ENCODE measurements around the gene WDR83.
A peak's percentile ranks its signal among the peaks of the same experiment; 100 is the strongest.
"Not testable (repeated sequence)": the region's sequence is repeated elsewhere in the genome, so short reads cannot be mapped to it uniquely, and the experiment has no call there.

WDR83 gene, protein sequence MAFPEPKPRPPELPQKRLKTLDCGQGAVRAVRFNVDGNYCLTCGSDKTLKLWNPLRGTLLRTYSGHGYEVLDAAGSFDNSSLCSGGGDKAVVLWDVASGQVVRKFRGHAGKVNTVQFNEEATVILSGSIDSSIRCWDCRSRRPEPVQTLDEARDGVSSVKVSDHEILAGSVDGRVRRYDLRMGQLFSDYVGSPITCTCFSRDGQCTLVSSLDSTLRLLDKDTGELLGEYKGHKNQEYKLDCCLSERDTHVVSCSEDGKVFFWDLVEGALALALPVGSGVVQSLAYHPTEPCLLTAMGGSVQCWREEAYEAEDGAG

DNA sequence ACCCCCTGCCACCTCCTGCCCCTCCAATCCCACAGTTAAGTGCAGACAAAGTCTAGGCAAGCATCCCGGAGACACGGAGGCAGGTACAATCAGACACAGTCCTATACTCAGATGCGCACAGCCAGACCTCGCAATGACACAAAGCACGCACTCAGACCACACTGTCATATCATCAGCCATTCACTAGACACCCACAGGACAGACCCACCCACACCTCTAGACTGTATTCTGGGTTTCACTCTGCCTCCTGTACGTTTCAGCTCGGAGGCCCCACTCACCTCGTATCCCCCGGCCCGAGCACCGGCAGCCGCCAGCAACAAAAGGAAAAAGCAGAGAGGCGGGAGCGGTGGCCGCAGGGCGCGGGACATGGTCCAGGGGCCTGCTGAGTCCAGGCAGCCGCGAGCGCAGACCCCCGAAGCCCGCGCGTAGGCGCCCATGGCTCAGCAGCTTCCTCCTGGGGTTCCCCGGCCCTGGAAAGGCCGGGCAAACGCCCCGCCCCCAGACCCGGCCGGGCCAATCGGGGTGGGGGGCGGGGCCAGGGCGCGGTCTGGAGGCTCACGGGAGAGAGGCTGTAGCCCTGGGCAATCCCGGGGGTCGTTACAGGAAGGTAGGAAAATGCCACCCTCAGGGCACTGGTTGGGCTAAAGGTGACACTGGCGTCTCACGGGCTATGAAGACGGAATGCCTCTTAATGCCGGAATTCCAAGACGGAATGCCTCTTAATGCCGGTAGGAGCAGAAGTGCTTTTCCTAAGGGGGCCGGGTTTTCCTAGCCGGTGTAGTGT is at the start of gene WDR83, which contains the start of gene MAN2B1:
TSS of gene WDR83 (plus strand) at position 543 of the 784 bp plus-strand sequence. CDS start 2,984 bp downstream, outside the sequence.
TSS of gene MAN2B1 (minus strand) at position 478 of the 784 bp plus-strand sequence. CDS start at position 437, 41 bp downstream.
- DNase-seq: peak; percentile 30

DNA sequence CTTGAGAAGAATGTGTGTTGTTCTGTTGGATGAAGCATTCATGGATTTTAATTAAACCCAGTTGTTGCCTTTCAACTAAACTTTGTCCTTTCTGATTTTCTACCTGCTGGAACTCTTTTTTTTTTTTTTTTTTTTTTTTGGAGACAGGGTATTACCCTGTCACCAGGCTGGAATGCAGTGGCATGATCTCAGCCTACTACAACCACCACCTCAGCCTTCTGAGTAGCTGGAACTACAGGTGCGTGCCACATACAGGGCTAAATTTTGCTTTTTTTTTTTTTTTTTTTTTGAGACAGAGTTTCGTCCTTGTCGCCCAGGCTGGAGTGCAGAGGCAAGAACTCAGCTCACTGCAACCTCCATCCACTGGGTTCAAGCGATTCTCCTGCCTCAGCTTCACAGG is 49.0 kb upstream of the WDR83 start:
- DNase-seq: no peak

DNA sequence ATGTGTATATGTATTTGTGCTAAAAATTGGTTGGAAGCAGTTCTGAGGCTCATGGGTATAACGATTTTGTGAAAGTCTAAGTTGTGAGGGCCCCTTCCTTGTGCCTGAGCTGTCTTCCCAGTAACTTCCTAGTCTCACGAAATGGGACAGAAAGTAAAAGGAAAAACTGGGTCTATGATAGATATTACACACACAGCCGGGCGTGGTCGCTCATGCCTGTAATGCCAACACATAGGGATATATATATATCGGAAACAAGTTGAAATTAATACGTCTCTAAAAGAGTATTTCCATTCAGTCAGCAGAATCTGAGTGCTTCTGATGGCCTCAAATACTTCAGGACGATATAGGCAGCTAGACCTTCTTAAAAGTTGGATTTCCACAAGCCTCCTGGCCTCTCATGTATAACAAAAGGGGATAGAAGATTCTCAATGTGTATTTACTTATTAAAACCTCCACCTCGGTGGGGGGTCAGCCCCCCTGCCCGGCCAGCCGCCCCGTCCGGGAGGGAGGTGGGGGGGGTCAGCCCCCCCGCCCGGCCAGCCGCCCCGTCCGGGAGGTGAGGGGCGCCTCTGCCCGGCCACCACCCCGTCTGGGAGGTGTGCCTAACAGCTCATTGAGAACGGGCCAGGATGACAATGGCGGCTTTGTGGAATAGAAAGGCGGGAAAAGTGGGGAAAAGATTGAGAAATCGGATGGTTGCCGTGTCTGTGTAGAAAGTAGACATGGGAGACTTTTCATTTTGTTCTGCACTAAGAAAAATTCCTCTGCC is 45.2 kb upstream of the WDR83 start:
- not testable (repeated sequence) for DNase-seq

DNA sequence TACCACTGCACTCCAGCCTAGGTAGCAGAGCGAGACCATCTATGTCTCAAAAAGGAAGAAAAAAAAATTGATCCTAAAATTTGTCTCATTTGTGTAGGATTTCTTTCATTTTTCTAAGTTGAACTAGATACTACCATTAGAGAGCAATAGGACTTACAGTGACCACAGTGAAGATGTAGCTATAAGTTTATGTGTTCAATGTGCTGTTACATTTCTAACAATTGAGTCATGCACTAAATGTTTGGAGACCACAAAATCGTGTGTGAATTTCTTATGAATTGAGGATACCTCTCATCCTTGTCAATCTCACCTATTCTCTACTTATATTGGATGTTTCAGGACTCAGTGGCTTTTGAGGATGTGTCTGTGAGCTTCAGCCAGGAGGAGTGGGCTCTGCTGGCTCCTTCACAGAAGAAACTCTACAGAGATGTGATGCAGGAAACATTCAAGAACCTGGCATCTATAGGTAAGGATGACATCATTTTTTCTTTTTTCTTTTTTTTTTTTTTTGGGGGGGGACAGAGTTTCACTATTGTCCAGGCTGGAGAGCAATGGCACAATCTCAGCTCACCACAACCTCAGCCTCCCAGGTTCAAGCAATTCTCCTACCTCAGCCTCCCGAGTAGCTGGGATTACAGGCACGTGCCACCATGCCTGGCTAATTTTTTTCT is 43.1 kb upstream of the WDR83 start:
- no peak for DNase-seq

DNA sequence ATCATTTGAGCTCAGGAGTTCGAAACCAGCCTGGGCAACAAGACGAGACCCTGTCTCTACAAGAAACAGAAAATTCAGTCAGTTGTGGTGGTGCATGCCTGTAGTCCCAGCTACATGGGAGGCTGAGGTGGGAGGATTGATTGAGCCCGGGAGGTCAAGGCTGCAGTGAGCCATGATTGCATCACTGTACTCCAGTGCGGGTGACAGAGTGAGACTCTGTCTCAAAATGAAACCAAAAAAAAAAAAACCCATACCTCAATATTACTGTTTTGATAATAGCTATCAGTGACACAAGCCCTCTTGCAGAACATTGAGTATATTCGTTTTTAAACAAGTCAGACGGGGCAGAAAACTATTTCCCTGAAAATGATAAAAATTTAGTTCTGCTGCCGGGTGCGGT is 39.6 kb upstream of the WDR83 start:
- no peak for DNase-seq

DNA sequence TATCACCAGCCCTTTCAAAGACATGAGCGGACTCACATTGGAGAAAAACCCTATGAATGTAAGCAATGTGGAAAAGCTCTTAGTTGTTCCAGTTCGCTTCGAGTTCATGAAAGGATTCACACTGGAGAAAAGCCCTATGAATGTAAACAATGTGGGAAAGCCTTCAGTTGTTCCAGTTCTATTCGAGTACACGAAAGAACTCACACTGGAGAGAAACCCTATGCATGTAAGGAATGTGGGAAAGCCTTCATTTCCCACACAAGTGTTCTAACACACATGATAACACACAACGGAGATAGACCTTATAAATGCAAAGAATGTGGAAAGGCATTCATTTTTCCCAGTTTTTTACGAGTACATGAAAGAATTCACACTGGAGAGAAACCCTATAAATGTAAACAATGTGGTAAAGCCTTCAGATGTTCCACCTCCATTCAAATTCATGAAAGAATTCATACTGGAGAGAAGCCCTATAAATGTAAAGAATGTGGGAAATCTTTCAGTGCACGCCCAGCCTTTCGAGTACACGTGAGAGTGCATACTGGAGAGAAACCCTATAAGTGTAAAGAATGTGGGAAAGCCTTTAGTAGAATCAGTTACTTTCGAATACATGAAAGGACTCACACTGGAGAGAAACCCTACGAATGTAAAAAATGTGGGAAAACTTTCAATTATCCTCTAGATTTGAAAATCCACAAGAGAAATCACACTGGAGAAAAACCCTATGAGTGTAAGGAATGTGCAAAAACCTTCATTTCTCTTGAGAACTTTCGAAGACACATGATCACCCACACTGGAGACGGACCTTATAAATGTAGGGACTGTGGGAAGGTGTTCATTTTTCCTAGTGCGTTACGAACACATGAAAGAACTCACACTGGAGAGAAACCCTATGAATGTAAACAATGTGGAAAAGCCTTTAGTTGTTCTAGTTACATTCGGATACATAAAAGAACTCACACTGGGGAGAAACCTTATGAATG is 38.3 kb upstream of the WDR83 start:
- DNase-seq: no peak

DNA sequence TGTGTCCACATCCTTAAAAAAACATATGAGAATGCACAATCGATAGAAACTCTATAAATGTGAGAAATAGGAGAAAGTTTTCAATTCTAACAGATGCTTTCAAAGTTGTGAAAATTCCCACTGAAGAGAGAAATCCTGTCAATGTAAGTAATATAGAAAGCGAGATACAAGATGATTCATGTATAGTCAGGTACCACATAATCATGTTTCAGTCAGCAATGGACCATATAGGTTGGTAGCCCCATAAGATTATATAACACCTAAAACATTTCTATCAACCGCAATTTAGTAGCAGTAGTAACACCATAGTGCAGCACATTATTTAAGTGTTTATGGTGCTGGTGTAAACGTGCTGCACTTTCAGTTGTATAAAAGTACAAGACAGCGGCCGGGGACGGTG is 37.4 kb upstream of the WDR83 start:
- no peak for DNase-seq

DNA sequence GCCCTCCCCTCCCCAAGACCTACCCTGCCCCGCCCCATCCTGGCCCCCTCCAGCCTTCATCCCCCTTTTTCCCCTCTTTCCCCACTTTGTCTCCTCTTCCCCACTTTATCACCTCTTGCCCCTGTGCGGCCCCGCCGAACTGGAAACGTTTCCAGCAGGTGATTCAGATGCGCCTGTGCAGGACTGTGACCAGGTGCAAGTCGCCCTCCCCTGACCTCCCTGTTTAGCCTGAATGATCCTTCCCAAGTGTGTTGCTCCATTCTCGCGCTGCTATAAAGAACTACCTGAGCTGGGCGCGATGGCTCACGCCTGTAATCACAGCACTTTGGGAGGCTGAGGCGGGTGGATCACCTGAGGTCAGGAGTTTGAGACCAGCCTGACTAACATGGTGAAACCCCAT is 30.0 kb upstream of the WDR83 start:
- DNase-seq: no peak

DNA sequence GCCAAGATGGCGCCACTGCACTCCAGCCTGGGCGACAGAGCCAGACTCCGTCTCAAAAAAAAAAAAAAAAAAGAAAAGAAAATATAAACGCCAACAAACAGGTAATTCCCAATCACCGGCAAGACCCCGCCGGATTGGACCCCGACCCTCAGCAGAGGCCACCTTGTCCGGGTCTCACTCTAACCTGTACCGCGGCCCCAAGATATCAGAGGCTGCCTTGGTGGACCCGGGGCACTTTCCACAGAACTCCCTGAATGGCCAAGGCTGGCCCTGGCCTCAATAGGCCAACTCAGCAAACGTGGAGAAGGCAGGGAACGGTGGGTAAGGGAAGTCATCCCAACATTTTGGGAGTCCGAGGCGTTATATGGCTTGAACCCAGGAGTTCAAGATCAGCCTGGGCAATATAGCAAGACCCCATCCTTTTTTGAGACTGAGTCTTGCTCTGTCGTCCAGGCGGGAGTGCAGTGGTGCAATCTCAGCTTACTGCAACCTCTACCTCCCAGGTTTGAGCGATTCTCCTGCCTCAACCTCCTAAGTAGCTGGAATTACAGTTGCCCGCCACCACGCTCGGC is 27.9 kb upstream of the WDR83 start:
- DNase-seq: no peak

DNA sequence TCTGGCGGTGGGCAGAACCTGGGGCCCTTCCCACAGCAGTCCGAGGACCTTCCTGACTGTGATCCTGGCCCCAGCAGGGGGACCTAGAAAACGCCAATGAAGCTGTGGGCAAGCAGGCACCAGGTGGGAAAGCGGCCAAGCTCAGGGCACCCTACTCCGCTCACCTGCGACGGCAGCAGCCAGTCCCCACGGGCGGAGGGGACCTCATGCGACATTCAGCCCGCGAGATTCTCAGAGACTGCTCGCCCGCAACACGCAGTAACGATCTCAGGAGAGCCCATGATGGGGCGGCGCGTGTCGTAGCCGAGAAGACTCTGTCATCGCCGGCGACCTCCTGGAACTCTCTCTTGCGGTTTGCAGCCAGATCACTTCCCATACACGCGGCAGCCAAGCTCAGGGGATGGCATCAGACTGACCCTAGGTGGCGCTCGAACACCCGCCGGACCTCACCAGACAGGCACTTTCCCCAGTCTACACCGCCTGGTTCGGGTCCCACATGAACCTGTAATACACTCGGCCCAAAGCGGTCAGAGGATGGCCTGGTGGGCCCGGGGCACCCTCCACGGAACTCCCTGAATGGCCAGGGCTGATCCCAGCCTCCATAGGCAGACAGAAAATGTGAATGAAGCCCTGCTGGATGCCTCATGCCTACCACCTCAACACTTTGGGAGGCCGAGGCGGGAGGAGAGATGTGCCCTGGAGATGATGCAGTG is 26.6 kb upstream of the WDR83 start:
- DNase-seq: no peak

DNA sequence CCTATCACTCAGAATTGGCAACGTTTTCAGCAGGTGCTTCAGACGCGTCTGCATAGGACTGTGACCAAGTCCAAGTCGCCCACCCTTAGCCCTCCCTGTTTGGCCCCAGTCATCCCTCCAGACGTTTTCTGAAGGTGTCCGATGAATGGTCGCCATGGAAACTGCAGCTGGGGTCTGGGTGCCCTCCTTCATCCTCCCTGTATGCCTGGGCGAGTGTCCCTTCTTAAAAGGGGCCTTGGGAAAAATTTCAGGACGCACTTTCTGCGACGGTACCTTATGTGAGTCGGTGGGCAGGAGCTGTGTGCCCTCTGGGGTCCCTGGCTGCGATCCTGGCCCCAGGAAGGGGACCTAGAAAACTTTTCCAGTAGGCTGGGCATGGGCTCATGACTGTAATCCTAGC is 25.2 kb upstream of the WDR83 start:
- DNase-seq: no peak

DNA sequence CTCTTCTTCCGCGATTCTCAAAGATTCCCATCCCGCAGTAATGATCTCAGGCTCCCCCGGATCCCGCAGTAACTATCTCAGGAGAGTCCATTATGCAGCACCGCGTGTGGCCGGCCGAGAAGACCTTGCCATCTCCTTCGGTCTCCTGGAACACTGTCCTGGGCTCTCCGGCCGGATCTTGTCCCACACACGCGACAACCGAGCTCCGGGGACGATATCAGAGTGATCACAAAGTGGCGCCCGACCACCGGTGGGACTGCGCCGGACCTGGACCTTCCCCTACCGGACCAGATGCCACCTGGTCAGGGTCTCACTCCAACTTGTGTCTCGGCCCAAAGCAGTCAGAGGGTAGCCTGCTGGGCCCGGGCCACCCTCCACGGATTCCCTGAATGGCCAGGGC is 24.1 kb upstream of the WDR83 start:
- DNase-seq: no peak

DNA sequence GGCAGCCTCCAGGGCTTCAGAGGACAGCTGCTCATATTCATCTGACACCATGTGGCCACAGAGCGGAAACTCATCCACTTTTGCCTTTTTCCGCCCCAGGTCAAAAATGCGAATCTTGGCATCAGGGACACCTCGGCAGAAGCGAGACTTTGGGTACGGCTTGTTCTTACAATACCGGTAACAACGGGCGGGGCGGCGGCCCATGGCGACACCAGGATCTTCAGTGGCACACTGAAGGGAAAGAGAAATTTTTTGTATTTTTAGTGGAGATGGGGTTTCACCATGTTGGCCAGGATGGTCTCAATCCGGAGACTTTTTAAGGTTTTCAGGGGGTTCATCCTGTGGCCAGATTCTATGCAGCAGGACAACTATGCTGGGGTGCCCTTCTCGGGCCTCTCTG is 22.9 kb upstream of the WDR83 start:
- not testable (repeated sequence) for DNase-seq

DNA sequence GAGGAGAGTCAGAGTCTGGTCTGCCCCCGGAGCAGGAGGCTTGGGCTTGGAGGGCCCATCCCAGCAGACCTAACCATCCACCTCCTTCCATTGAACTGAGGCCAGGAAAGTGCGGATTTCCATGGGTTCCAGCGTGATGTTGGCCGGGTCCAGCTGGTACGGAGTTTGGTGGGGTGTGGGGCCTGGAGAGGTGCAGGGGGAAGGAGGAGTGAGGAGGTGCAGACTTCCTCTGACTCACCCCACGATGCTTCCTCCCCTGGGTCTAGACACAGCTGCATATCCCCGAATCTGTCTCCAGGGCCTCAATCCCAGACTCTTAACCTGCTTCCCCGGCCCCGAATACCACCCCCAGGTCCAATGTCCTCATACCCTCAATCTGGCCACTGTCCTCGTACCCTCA is 20.1 kb upstream of the WDR83 start:
- DNase-seq: no peak

DNA sequence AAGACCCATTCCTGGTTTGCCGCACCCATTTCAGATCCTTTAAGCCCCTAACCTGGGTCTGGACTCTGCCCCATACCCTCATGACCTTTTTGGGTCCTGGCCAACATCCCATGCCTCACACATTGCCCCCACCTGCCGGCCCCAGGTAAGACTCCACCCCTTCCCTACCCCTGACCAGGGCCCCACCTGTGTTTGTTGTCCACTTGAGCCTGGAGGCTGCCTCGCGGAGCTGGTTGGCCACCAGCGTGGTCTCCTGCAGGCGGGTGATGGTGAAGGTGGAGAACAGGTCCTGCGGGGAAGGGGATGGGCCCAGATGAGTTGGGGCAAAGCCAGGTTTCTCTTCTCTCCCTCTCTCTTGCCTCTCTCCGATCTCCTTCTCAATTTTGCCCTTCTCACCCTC is 19.6 kb upstream of the WDR83 start:
- no peak for DNase-seq

DNA sequence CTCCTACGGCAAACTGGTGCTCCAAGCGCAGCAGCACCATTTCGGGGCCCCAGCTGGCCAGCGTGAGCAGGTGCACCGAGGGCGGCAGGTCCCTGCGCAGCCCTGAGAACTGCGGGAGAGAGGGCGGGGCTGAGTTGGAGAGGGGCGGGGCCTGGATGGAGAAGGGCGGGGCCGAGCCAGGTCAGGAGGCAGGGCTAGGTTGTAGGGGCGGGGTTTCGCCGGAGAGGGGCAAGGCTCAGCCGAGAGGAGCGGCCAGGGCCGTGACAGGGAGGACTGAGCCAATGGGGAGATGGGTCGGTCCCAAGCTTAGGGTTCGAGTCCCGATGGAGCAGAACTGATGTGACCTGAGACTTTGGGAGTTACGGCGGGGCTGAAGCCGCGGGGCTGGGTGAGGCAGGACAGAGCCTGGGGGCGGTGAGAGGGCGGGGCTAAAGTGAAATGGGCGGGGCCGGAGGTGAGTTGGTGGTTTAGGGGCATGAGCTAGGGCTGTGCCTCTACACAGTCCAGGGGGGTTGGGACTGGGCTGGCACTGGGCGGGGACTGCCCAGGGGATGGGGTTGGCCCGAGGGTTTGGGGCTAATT is 19.0 kb upstream of the WDR83 start:
- no peak for DNase-seq

DNA sequence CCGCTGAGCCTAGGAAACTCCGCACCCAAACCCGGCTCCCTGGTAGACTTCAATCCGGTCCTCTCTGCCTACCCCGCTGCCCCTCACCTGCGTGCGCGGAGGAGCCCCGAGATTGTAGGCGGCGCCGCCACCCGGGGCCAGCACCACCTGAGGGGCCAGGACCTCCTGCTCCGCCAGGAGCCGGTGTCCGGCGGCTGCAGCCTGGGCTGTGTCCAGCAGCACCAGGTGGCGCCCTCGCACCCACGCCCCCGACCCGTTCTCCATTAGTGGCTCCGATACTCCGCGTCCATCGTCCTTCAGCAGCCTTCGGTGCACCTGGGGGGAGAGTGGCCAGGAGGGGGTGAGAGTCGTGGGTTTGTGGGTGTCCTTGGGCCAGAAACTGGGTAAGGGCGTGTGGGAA is 18.5 kb upstream of the WDR83 start:
- DNase-seq: no peak

DNA sequence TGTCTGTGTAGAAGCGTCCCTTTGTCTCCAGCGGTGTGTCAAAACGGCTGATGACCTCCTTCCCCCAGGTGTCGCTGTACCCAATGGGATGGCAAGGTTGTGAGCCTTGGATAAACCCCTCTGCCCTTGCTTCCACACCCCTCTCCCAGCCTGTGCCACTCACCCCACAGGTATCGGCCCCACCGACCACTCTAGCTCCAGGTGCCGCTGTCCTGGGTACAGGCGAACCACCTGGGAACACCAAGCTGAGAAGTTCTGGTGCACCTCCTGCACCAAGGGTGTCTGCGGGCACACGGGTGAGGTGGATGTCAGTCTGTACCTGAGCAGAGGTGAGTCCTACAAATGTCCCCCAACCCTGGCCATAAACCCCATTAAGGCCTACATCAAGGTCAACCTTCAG is 16.7 kb upstream of the WDR83 start:
- DNase-seq: no peak

DNA sequence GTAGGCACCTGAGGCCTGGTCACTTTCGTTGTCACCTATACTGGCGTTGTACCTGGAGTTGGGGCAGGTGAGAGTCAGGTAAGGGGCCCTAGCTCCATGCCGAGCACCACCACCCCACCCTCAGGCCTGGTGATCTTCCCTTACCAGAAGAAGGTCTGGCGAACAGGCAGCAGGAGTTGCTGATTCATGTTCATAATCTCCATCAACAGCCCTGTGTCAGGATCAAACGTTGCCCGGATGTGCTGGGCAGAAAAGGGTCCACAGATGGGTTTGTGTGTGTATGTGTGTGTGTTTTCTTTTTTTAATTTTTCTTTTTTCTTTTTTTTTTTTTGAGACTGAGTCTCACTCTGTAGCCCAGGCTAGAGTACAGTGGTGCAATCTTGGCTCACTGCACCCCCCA is 14.4 kb upstream of the WDR83 start:
- DNase-seq: no peak

DNA sequence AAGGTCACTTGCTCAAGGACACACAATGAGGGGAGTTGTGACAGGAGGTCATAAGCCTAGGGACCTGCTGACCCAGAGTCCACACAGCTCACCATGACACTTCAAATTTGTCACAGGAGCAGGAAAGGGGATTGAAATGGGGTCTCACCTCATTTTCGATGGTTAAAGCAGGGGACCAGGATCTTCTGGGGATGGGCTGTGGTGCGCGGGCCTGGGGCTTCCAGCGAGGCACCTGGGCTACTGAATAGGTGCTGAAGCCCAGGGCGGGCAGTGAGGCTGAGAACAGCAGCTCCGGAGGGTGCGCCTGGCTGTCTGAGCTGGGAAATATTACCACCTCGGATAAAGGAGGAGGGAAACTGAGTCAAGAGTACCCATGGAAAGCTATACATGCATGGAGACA is 11.1 kb upstream of the WDR83 start:
- DNase-seq: no peak

Data from SHP77 treated with DMSO at 0.1 percent for 48 hours (cell line).